GM12878 (cell line): Measurements from ENCODE around the gene KLHDC8A. TPM values are rescaled to one million over a fixed set of nuclear protein-coding genes. Genes with fewer than 3 reads are reported as not detected.
"Not testable (repeated sequence)": the region's sequence is repeated elsewhere in the genome, so short reads cannot be mapped to it uniquely, and the experiment has no call there.

Experiments
- ATAC-seq: fragments of 200-7000 bp; cut with Tn5 transposase; 3 replicates; pipeline ENCODE4 v1.9.1; 2020; ENCODE audit warnings: mild to moderate bottlenecking, moderate library complexity
- BruUV-seq: library from RNA; stranded (reverse); fragments of 400-500 nt; replicated peaks from 2 replicates; lab custom pipeline; 2021; lab: Mats Ljungman, UMichigan
- CTCF ChIA-PET: fragments of 300-600 bp; sonication (Branson Sonifier 250); formaldehyde crosslinking; extraction: SDS; loops from one replicate; lab custom pipeline; 2021; ENCODE audit warnings: inconsistent platforms; lab: Yijun Ruan, JAX
- POLR2A ChIA-PET: fragments of 350-600 bp; formaldehyde crosslinking; extraction: SDS; loops from one replicate; lab custom pipeline; 2021; ENCODE audit warnings: inconsistent platforms; lab: Charles Lee
- RAD21 ChIA-PET: fragments of 300-600 bp; sonication (Branson Sonifier 250); formaldehyde crosslinking; loops from one replicate; lab custom pipeline; 2023; ENCODE audit warnings: antibody characterized with exemption; ENCODE audit not compliant: unreplicated experiment; lab: Charles Lee
- SMC1A ChIA-PET: fragments of 300-600 bp; sonication (Branson Sonifier 250); formaldehyde crosslinking; loops from one replicate; lab custom pipeline; 2023; ENCODE audit not compliant: unreplicated experiment, uncharacterized antibody; lab: Charles Lee
- DNase-seq: peaks from one replicate; pipeline ENCODE4 v3.0.0-alpha.2; 2011; ENCODE audit warnings: low read depth, low spot score
- FAIRE-seq: peaks from 3 replicates; lab custom pipeline; 2011; peaks lifted over from hg19 to GRCh38; lab: Jason Lieb, UNC
- H2AFZ ChIP-seq: 2 replicates; pipeline ENCODE4 v1.6.0; 2011; ENCODE audit warnings: low read depth, low read length, control low read depth; ENCODE audit not compliant: control insufficient read depth
- H3K27ac ChIP-seq: 2 replicates; pipeline ENCODE4 v1.5.1; 2011; ENCODE audit warnings: control low read depth; ENCODE audit not compliant: control insufficient read depth, insufficient read depth
- H3K27me3 ChIP-seq, 2 experiments: replicated peaks in 1 of 2; 2 replicates each; pipeline versions ENCODE4 v1.6.0 to v1.6.1; 2011; ENCODE audit warnings: low read length in 1 of 2; ENCODE audit not compliant: control insufficient read depth in 2 of 2, insufficient read depth in 2 of 2
- H3K36me3 ChIP-seq, 2 experiments: 2 replicates each; pipeline ENCODE4 v1.5.1; 2011; ENCODE audit warnings: low read length in 1 of 2; ENCODE audit not compliant: control insufficient read depth in 2 of 2, insufficient read depth in 2 of 2
- H3K4me1 ChIP-seq: 2 replicates; pipeline ENCODE4 v1.6.1; 2011; ENCODE audit warnings: mild to moderate bottlenecking, low read length, moderate library complexity, mixed read lengths; ENCODE audit not compliant: control insufficient read depth, insufficient read depth
- H3K4me2 ChIP-seq: 2 replicates; pipeline ENCODE4 v1.6.0; 2011; ENCODE audit warnings: control low read depth; ENCODE audit not compliant: control insufficient read depth, insufficient read depth
- H3K4me3 ChIP-seq: fragments of 200-600 bp; sonication (generic); 2 replicates; pipeline ENCODE4 v1.5.1; 2016
- H3K79me2 ChIP-seq: 2 replicates; pipeline ENCODE4 v1.6.0; 2011; ENCODE audit warnings: low read length; ENCODE audit not compliant: control insufficient read depth, insufficient read depth
- H3K9ac ChIP-seq: 2 replicates; pipeline ENCODE4 v1.8.0; 2011; ENCODE audit warnings: low read length, control low read depth, mixed read lengths; ENCODE audit not compliant: control insufficient read depth, insufficient read depth
- H3K9me3 ChIP-seq: replicated peaks from 3 replicates; pipeline ENCODE4 v1.5.1; 2011; ENCODE audit warnings: mild to moderate bottlenecking, low read length; ENCODE audit not compliant: control insufficient read depth, insufficient read depth
- H4K20me1 ChIP-seq: 2 replicates; pipeline ENCODE4 v1.6.0; 2011; ENCODE audit not compliant: control insufficient read depth, insufficient read depth
- WGBS: methylation state at CpG from one replicate; pipeline ENCODE4 v1.1.6; 2016; ENCODE audit warnings: low lambda C conversion rate; ENCODE audit not compliant: insufficient replicate concordance, insufficient coverage; ENCODE audit errors: missing lambda C conversion rate; 5-methylcytosine and 5-hydroxymethylcytosine counted together
- in situ Hi-C: fragments of 300-500 bp; cut with MboI; formaldehyde crosslinking; loops from 9 replicates; pipeline ENCODE4 v1.14.3; 2018; ENCODE audit warnings: mixed read lengths
- intact Hi-C: fragments of 100-400 bp; cut with micrococcal nuclease; formaldehyde crosslinking; loops from one replicate; pipeline ENCODE4 v1.14.2; 2022; ENCODE audit not compliant: unreplicated experiment
- polyA plus RNA-seq, 11 experiments: library from polyadenylated mRNA; depleted of rRNA in 4 of 11; unstranded in 6 of 11; stranded (reverse) in 5 of 11; fragments of >200 nt; fragmentation: Nextera tagmentation in 4 of 11; fragmentation: Illumina TruSeq in 1 of 11; extraction: Ambion mirVana in 4 of 11; extraction: Trizol in 1 of 11; gene quantifications; 1 replicate in 1 of 11; 2 replicates in 10 of 11; pipeline versions ENCODE4 v1.2.1 to v1.2.3, GENCODE V29; 2011 to 2016; ENCODE audit warnings: inconsistent platforms in 2 of 11, missing spikeins in 2 of 11, low read depth in 1 of 11
- total RNA-seq, 4 experiments: library from RNA; depleted of rRNA in 3 of 4; stranded (reverse); fragments of >200 nt in 3 of 4; fragmentation: Illumina TruSeq in 1 of 4; extraction: Trizol in 1 of 4; gene quantifications; 2 replicates each; pipeline versions ENCODE4 v1.2.1 to v1.2.3, GENCODE V29; 2013 to 2021

Gene KLHDC8A
- total and polyA plus RNA-seq, 10 of the 15 experiments (the other 5 are each of a cell fraction or from before 2014, with no cell fraction given) = not detected

- CTCF ChIA-PET = interaction anchor here (1.3 to 1.6 kb wide), 3 partner anchors 9 to 79 kb away, joined by 3 to 4 read pairs (median 3); no protein-coding TSS in a partner anchor
- POLR2A ChIA-PET = not testable (repeated sequence)
- 25% methylated on average over 11 of the region's 12 CpGs for WGBS
These were observed 49.5 kb upstream of the KLHDC8A start for GRCh38 chr1:205406252-205406651.

DNA sequence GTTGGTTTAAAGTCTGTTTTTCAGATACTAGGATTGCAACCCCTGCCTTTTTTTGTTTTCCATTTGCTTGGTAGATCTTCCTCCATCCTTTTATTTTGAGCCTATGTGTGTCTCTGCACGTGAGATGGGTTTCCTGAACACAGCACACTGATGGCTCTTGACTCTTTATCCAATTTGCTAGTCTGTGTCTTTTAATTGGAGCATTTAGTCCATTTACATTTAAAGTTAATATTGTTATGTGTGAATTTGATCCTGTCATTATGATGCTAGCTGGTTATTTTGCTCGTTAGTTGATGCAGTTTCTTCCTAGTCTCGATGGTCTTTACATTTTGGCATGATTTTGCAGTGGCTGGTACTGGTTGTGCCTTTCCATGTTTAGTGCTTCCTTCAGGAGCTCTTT lies 47.8 kb upstream of the KLHDC8A start:
- in situ Hi-C loops, H3K27ac ChIP-seq, H4K20me1 ChIP-seq, H3K36me3 ChIP-seq, H3K4me3 ChIP-seq, H3K79me2 ChIP-seq, POLR2A ChIA-PET, H3K9ac ChIP-seq, BruUV-seq, H3K4me2 ChIP-seq, H3K4me1 ChIP-seq, RAD21 ChIA-PET, H3K9me3 ChIP-seq, H3K27me3 ChIP-seq, DNase-seq, FAIRE-seq, ATAC-seq, intact Hi-C loops, SMC1A ChIA-PET, CTCF ChIA-PET, H2AFZ ChIP-seq: not testable (repeated sequence)
- 0% methylated on average over 1 of the region's 3 CpGs for WGBS

More at GRCh38 chr1:205406252-205406651, 49.5 kb upstream of the KLHDC8A start:
- H3K4me3 ChIP-seq, in situ Hi-C loops, RAD21 ChIA-PET, H3K4me1 ChIP-seq, H2AFZ ChIP-seq, H3K9ac ChIP-seq, FAIRE-seq, DNase-seq, H3K79me2 ChIP-seq, intact Hi-C loops, ATAC-seq, H3K27ac ChIP-seq, H3K9me3 ChIP-seq, H3K4me2 ChIP-seq, H3K27me3 ChIP-seq, H3K36me3 ChIP-seq, H4K20me1 ChIP-seq, SMC1A ChIA-PET, BruUV-seq: not testable (repeated sequence)
